ENCODE results near the gene GGT6. TPM values are rescaled to one million over a fixed set of nuclear protein-coding genes. Genes with fewer than 3 reads are reported as not detected.
"Not testable (repeated sequence)": the region's sequence is repeated elsewhere in the genome, so short reads cannot be mapped to it uniquely, and the experiment has no call there.

The GGT6 gene
- total RNA-seq, 1 donor from 2014 or later, result not detected

- Histone ChIP-seq H3K27ac (replicated peaks) (peak overlapping the region; percentile 51), H3K9me3 (replicated peaks) (no peaks in the 10 kb centered on the region), H3K36me3 (no peaks in the 10 kb centered on the region), H3K4me1 (peaks cover 70% of the 10 kb centered on the region), H3K4me3 (no peak overlapping the region), H3K27me3 (ENCODE audit: low read depth) (no peaks in the 10 kb centered on the region)
- no peak for TF ChIP-seq CTCF (IDR thresholded peaks at IDR 0.05; ENCODE audit: borderline replicate concordance)
- intact Hi-C loops (cut with micrococcal nuclease), result no loop called here
- no peak for DNase-seq
Measured at GRCh38 chr17:4590981-4591453, 30.6 kb upstream of the GGT6 start.

- DNase-seq; H3K27me3 ChIP-seq (ENCODE audit: low read depth); intact Hi-C loops (cut with micrococcal nuclease); H3K4me3 ChIP-seq; H3K36me3 ChIP-seq; H3K9me3 ChIP-seq (replicated peaks); H3K27ac ChIP-seq (replicated peaks): not testable (repeated sequence)
- H3K4me1 ChIP-seq, result peaks cover 77% of the 10 kb centered on the region
Measured at GRCh38 chr17:4590042-4590441, 29.7 kb upstream of the GGT6 start.

- intact Hi-C loops (cut with micrococcal nuclease), result no loop called here
- DNase-seq, result no peak
- Histone ChIP-seq H3K36me3 (no peaks in the 10 kb centered on the region), H3K9me3 (replicated peaks) (no peaks in the 10 kb centered on the region), H3K4me1 (peaks cover 84% of the 10 kb centered on the region), H3K4me3 (peak overlapping the region; percentile 72), H3K27me3 (ENCODE audit: low read depth) (peaks cover 14% of the 10 kb centered on the region), H3K27ac (replicated peaks) (peak overlapping the region; percentile 93)
- TF ChIP-seq CTCF (IDR thresholded peaks at IDR 0.05; ENCODE audit: borderline replicate concordance), result no peak
Measured at GRCh38 chr17:4588898-4589625, 28.7 kb upstream of the GGT6 start.

GRCh38 chr17:4588391-4588790 lies 28.0 kb upstream of the GGT6 start:
- Histone ChIP-seq H3K4me3 (peak overlapping the region; percentile 72), H3K27ac (replicated peaks) (peak overlapping the region; percentile 93), H3K36me3 (no peaks in the 10 kb centered on the region), H3K4me1 (peaks cover 88% of the 10 kb centered on the region), H3K9me3 (replicated peaks) (no peaks in the 10 kb centered on the region), H3K27me3 (ENCODE audit: low read depth) (peaks cover 20% of the 10 kb centered on the region)
- intact Hi-C loops (cut with micrococcal nuclease), result no loop called here
- peak; percentile 66 for DNase-seq
- TF ChIP-seq CTCF (IDR thresholded peaks at IDR 0.05; ENCODE audit: borderline replicate concordance), result no peak

GRCh38 chr17:4587803-4588202 lies 27.4 kb upstream of the GGT6 start:
- no peak for TF ChIP-seq CTCF (IDR thresholded peaks at IDR 0.05; ENCODE audit: borderline replicate concordance)
- H3K9me3 ChIP-seq (replicated peaks), result no peaks in the 10 kb centered on the region
- H3K4me3 ChIP-seq, result peak overlapping the region; percentile 72
- peaks cover 26% of the 10 kb centered on the region for H3K27me3 ChIP-seq (ENCODE audit: low read depth)
- peak; percentile 60 for DNase-seq
- peak overlapping the region; percentile 93 for H3K27ac ChIP-seq (replicated peaks)
- intact Hi-C loops (cut with micrococcal nuclease), result no loop called here
- peaks cover 89% of the 10 kb centered on the region for H3K4me1 ChIP-seq
- no peaks in the 10 kb centered on the region for H3K36me3 ChIP-seq

- Histone ChIP-seq H3K9me3 (replicated peaks) (no peaks in the 10 kb centered on the region), H3K27me3 (ENCODE audit: low read depth) (peaks cover 32% of the 10 kb centered on the region), H3K36me3 (no peaks in the 10 kb centered on the region), H3K4me1 (peaks cover 93% of the 10 kb centered on the region), H3K4me3 (peak overlapping the region; percentile 72), H3K27ac (replicated peaks) (peak overlapping the region; percentile 93)
- no peak for TF ChIP-seq CTCF (IDR thresholded peaks at IDR 0.05; ENCODE audit: borderline replicate concordance)
- no peak for DNase-seq
- intact Hi-C loops (cut with micrococcal nuclease), result no loop called here
Measured at GRCh38 chr17:4587195-4587594, 26.8 kb upstream of the GGT6 start.

Measured in left ventricle myocardium inferior (tissue), 1 donor.